Measurements from ENCODE around the gene TSNAXIP1.
A peak's percentile ranks its signal among the peaks of the same experiment; 100 is the strongest.

TSNAXIP1 gene, protein sequence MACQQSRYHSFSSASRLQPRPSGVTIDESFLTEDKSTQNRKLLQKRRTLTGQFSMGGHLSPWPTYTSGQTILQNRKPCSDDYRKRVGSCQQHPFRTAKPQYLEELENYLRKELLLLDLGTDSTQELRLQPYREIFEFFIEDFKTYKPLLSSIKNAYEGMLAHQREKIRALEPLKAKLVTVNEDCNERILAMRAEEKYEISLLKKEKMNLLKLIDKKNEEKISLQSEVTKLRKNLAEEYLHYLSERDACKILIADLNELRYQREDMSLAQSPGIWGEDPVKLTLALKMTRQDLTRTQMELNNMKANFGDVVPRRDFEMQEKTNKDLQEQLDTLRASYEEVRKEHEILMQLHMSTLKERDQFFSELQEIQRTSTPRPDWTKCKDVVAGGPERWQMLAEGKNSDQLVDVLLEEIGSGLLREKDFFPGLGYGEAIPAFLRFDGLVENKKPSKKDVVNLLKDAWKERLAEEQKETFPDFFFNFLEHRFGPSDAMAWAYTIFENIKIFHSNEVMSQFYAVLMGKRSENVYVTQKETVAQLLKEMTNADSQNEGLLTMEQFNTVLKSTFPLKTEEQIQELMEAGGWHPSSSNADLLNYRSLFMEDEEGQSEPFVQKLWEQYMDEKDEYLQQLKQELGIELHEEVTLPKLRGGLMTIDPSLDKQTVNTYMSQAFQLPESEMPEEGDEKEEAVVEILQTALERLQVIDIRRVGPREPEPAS

DNA sequence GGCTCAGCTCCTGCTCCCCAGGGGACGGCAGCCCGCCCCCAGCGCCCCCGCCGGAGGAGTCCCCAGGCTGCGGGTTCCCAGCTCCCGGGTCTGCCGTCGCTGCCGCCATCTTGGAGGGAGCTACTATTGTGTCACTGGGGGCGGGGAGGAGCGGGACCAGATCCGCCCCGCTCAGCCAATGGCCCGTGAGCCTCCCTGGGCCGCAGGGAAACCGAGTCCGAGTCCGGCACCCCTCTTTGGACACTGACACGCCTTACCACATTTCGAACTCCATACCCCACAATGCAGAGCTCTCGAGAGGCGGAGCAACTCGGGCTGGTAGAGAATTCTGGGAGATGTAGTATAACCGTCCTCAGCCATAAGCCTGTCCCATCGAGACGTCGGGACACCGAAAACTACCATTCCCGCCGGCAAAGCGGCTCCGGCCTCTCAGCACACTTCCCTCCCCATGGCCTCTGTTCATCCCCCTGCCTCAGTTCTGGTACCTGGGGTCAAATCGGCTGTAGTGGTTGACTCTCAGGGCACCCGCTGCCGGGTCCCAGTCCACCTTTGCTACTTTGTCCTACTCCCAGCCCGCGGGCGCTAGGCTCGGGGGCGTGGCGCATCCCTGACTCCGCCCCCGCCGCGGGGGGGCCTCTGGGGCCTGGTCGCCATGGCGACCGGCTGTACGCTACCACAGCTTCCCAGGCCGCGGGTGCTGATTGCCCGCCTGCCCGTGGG lies at the start of gene TSNAXIP1, which contains the start of gene RANBP10:
Gene TSNAXIP1, plus strand, starts transcription at position 462 of the 720 bp plus-strand sequence. CDS start 261 bp downstream, outside the sequence.
Gene RANBP10, minus strand, starts transcription at position 133 of the 720 bp plus-strand sequence. Its CDS starts 24 bp downstream, at position 109.
- DNase-seq = peak; percentile 95

DNA sequence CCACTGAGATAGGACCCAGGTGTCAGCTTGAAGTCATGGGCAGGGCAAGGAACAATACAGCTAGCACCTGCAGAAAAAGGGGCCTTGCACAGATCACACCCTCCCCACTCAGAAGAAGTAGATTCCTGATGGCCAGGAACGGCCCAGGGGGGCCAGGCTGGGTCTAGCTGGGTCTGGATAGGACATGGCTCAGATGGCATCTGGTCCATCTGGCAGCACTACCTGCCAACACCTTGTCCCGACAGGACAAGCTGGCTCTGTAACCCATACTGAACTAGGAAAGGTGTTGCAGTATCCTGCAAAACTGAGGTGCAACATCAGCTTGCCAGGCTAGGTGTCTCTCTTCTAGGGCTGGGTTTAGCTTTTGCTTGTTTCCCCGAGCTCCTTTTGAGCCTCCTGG lies 48.7 kb upstream of the TSNAXIP1 start:
- no peak for DNase-seq

DNA sequence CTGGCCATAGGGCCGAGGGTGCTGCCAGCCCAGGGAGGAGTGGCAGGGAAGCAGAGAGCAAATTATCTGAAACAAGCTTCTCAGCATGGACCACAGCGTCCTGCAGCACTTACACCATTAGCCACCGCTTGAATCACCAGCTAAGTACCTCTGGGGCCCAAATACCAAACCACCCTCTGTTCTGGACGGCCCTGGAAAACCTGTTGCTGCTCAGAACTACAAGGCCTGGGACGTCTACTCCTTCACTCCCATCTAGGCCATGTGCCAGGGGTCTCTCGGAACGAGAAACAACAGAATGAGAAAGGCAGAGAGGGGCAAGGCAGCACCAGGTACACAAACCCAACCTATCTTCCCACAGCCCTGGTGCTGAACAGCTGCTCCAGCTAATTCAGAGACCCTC lies 47.7 kb upstream of the TSNAXIP1 start:
- DNase-seq = no peak

- DNase-seq = no peak
Observed at GRCh38 chr16:67760206-67760955, 46.3 kb upstream of the TSNAXIP1 start.

- no peak for DNase-seq
Observed at GRCh38 chr16:67760956-67761230, 45.8 kb upstream of the TSNAXIP1 start.

DNA sequence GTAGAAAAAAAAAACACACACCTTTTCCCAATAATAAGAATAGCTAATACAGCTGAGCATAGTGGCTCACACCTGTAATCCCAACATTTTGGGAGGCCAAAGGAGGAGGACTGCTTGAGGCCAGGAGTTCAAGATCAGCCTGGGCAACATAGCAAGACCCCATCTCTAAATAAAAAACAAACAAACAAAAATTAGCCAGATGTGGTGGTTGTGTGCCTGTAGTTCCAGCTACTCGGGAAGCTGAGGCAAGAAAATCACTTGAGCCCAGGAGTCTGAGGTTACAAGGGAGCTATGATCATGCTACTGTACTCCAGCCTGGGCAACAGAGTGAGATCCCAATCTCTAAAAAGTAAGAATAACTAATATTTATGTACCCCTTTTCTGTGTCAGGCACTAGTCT lies 44.8 kb upstream of the TSNAXIP1 start:
- no peak for DNase-seq

DNA sequence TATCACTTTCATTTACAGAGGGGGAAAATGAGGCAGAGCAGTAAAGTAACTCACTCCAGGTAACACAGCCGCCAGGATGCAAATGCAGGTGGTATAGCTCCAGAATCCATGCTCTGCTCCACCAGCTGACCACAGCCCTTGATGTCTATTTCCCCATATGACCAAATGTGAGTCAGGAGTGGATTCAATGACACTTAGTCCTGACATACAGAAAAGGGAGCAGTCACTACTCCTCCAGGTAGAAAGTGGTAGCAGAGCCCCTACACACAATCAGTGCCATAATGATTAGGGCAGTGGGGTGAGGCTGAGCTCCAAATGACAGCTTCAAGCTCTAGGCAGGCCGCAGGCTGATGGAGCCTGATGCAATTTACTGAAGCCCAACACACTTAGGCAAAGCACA lies 44.3 kb upstream of the TSNAXIP1 start:
- no peak for DNase-seq

DNA sequence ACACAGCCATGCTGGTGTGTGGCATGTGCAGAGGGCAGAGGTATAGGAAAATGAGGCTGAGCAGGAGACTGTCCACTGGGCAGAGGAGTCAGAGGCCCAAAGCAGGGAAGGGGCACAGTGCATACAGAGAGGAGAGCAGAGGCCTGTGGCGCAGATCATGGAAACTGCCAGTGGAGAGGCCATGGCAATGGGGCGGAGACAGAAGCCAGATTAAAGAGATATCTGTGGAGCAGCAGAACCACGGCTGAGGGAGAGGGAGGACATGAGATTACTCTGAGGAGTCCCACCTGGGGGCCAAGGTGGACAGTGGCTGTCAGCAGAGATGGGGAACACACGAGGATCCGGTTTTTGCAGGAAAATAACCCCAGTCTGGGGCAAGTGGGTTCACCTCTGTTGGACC lies 43.6 kb upstream of the TSNAXIP1 start:
- DNase-seq = no peak

DNA sequence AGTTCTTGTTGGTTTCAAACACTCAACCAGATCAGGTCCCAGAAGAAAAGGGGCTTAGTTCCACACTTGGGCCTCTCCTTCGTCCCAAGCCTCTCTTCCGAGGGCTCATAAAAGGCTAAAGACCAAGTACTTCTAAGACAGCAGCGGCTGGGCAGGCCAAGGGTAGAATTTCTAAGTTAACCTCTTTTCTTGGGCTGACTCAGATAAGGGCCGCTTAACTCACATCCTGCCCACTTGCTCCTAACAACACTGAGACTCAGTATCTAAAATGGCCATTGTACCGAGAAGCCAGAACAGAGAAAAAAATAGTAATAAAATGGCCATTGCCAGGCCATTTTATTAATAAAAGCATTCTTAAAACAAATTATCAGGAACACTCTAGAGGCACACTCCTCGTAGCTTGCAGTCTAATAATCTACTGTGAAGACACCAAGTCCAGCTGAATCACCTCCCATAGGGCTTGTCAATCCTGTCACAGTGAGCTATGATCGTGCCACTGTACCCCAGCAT lies 42.5 kb upstream of the TSNAXIP1 start:
- no peak for DNase-seq

DNA sequence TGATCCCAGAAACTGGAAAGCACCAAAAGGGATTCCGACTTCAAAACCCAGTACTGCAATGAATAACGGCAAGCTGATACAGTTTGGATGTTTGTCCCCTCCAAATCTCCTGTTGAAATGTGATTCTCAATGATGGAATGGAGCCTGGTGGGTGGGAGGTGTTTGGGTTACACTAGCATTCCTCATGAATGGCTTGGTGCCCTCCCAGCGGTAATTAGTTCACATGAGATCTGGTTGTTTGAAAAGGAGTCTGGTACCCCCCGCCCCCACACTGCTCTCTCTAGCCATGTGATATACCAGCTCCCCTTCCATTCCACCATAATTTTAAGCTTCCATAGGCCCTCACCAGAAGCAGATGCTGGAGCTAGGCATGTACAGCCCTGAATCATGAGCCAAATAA lies 40.4 kb upstream of the TSNAXIP1 start:
- DNase-seq = no peak

DNA sequence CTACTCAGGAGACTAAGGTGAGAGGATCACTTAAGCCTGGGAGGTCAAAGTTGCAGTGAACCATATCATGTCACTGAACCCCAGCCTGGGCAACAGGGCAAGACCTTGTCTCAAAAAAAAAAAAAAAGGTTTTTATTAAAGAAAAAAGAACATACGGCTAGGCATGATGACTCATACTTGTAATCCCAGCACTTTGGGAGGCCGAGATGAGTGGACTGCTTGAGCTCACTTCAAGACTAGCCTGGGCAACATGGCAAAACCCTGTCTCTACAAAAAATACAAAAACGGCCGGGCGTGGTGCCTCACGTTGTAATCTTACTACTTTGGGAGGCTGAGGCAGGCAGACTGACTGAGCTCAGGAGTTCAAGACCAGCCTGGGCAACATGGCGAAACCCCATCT lies 38.7 kb upstream of the TSNAXIP1 start:
- DNase-seq = no peak

DNA sequence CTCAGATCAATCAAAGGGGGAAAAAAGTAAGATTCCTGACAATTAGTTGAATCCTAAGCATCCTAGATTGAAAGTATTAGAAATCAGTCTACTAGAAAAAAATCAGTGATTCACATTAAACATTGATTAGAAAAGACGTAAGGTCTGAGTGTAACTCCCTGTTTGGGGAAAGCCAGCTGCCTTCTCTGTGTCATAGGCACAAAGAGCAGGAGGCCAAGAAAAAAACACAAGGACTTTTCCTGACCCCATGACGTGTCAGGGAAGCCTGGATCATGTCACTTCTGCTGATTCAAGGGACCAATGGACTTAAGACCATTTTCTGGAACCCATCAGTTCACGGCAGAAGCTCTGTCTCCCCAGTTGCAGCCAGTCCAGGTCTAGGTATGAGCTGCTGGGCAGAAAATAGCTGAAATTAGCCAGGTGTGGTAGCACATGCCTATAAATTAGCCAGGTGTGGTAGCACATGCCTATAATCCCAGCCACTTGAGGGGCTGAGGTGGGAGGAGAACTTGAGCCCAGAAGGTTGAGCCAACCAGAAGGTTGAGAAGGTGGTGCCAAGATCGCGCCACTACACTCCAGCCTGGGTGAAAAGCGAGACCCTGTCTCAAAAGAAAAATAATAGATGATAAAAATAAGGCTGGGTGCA lies 36.2 kb upstream of the TSNAXIP1 start:
- no peak for DNase-seq

DNA sequence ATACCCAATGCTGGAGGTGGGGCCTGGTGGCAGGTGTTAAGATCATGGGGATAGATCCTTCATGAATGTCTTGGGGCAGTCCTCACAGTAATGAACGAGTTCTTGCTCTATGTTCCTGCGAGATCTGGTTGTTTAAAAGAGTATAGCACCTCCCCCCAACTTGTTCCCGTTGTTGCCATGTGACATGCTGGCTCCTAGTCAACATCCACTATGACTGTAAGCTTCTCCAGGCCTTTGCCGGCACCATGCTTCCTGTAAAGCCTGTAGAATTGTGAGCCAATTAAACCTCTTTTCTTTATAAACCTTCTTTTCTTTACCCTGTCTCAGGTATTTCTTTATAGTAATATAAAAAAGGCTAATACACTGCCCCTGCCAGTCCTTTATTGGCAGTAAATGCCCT lies 33.6 kb upstream of the TSNAXIP1 start:
- no peak for DNase-seq

DNA sequence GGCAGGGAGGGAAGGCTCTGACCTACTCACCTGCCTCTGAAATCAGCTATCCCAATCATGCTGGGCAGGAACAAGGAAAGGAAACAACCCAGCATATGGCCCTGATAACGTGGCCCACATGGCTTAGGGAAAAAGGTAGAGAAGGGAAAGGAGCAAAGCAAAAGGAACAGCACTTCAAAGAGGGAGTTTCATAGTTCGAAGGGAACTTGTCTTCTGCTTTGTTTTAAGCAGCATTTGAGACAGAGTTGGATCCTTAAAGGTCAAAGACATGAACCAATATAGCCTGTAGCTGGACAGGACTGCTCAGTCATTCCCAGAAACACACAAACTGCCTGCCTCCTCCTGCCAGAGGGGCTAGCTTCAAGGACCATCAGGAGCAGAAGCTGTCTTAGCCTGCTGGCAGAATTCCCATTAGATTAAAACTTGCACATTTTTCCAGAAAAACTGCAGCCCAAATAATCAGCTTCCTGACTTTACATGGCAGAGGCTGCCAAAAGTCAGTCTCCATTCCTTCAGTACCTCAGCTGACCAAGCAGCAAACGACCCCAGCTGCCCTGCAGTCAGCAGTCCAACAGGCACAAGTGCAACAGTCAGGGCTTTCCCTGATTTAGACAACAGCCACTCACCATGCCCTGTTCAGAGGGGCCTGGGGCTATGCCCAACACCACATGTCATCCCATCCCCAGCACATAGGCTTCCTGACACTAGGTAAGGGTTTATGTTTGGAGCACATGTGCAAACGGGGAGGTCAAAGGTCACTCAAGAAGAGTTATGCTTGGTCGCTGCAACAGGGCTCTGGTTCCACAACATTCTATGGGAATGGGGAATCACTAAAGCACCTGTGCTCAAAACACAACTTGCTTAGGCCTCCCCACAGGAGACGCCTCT lies 32.9 kb upstream of the TSNAXIP1 start:
- DNase-seq = no peak

DNA sequence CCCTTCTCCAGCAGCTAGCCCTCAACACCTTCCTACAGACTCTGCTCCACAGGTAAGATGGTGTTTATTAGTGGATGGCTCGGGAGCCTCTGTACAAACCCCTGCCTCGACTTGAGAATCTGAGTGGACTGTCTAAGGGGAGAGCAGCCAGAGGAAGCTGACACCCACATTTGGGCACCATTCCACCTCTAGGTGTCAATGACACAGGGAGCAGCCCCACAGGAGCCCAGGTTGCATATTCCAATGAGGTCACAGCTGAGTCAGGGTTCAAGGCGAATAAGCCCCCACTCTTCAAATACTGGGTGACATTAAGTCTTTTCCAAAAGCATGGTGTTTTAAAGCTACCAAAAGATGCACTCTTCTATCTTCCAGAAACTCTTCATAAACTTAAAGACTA lies 32.2 kb upstream of the TSNAXIP1 start:
- no peak for DNase-seq

- DNase-seq = no peak
Observed at GRCh38 chr16:67775273-67775672, 31.4 kb upstream of the TSNAXIP1 start.

DNA sequence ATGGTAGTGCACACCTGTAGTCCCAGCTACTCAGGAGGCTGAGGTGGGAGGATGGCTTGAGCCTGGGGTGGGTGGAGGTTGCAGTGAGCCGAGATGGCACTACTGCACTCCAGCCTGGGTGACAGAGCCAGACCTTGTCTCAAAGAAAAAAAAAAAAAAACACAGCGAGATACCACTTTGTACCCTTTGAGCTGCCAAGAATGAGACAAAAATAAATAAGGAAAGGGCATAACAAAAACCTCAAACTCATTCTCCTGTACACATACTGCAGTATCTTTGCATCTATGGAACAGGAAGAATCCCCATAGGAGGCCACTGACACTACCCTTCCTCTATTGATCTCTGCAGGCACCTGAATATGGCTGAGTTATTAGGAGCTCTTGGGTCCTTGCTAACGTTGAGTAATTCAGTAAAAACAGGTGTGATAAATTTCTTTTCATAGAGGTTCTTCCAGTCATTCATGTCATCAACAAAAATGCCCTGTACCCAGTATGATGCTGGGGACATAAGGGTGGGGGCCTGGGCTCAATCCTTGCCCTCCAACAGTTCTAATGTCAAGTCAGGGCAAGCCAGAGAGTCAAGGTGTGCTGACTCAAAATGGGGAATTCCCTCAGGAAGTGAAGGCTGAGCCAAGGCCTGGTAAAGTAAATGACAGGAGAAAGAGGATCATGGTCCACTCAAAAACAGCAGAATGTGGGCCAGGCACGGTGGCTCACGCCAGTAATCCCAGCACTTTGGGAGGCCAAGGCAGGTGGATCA lies 27.3 kb upstream of the TSNAXIP1 start:
- no peak for DNase-seq

GRCh38 chr16:67780847-67781564 lies 25.7 kb upstream of the TSNAXIP1 start:
- no peak for DNase-seq

DNA sequence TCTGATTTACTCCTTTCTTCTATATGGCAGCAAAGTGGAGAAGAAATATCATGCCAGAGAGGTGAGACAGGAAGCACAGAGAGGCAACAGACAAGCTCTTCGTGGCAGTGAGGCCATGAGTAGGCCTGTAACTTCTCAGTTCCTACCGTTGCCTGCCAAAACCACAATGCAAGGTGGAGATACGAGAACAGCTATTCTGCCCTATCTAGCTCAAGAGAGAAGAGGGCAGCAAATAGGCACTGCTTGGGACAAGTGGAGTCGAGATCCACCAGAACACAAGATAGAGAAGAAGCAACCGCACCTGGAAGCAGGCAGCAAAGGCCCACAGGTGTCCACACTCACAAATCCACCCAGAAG lies 25.1 kb upstream of the TSNAXIP1 start:
- DNase-seq = no peak

Measured in T1000 (cell line).